HG03103 (cell line): Measurements from ENCODE around the gene ENO2.
"Not testable (repeated sequence)": the region's sequence is repeated elsewhere in the genome, so short reads cannot be mapped to it uniquely, and the experiment has no call there.

Source experiments
- ATAC-seq: cut with Tn5 transposase; IDR thresholded peaks from one replicate; pipeline ENCODE4 v1.9.1; 2021; ENCODE audit warnings: low read depth; ENCODE audit not compliant: unreplicated experiment

ENO2 gene

GRCh38 chr12:6914246-6914946, at the start of gene ENO2:
ENO2 (plus strand) TSS chr12:6914580; CDS start chr12:6915833, 1,253 bp downstream.
- peak; percentile 63 for ATAC-seq

GRCh38 chr12:6865307-6865706, 49.1 kb upstream of the ENO2 start:
- ATAC-seq = not testable (repeated sequence)

- no peak for ATAC-seq
Observed at GRCh38 chr12:6866163-6866919, 48.0 kb upstream of the ENO2 start.

DNA sequence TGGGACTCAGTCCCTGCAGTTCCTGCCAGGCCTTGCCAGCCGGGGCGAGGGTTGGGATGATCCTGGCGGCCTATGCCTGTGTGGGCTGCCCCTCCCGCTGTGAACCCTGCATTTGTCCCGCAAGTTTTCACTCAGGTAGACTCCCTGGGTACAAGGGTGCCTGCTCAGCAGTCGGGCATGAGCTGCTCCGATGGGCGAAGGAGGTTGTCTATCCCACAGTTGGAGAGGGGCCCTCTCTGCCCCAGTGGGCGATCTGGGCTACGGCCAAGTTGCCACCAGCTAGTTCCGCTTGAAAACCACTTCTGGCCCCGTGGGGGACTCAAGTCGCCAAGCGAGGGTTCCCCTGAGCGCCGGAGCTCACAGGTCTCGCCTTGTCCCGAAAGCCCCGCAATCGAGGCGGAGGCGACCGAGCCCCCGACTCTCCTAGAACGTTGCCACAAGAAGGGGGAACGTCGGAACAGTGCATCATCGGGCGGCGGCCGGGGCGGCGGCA, 47.4 kb upstream of the ENO2 start:
- no peak for ATAC-seq

DNA sequence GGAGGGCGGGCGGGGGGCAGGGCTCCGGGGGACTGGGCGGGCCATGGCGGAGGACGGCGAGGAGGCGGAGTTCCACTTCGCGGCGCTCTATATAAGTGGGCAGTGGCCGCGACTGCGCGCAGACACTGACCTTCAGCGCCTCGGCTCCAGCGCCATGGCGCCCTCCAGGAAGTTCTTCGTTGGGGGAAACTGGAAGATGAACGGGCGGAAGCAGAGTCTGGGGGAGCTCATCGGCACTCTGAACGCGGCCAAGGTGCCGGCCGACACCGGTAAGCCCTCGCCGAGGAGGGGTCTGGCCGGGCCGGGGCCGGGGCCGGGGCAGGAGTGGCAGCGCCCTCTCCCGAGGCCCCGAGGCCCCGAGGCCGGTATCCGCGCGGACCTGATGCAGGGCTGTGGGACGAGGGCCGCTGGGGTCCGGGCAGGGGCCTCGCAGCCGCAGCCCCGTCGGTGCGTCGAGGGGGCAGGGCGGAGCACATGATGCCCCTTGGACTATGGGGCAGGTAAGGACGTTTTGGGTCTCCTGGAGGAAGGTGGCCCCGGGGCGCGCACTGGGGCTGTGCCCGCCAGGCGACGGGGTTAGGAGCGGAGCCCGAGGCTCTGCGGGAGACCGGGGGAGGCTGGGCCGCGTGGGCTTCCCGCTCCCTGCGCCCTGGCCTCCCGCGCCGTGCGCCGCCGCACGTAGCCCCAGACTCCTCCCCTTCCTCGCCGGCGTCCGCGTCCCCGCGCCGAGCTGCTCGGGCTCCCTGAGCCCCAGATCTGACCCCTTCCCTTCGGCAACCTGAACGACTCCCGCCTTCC, 46.8 kb upstream of the ENO2 start, which contains the start of gene TPI1:
Gene TPI1 (plus strand): TSS at position 119 of the 798 bp plus-strand sequence. CDS start 36 bp downstream, at position 155.
- peak; percentile 39 for ATAC-seq

DNA sequence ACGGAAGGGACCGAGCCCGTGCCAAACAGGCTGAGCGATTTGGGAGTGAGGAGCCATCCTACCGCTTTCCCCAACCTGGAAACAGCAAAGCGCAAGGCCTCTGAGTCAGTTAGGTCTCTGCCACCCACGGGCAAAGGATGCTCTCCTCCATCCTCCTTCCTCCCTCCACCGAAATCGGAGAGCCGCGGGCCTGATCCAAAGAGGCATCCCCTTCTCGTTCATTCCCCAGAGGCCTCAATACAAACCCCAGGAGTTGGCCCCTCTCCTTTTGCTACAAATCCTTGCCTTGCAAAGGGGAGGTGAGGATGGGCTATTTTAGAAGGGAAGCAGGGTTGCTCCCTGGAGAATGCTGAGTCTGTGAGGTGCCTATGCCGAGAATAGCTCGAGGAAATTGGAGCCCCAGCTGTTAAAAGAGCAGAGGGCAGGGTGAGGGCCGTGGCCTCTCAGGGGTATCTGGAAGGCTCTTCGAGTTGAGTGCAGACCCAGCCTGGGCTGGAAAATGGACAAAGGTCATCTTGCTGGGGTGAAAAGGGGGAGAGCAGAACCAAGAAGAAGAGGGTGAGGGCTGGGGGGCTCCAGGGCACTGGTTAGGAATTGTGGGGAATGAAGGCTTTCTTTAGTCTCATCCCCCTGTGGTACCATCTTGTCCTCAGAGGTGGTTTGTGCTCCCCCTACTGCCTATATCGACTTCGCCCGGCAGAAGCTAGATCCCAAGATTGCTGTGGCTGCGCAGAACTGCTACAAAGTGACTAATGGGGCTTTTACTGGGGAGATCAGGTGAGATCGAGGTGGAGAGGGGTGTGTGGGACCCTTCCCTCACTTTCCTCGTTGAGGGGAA, 46.0 kb upstream of the ENO2 start:
- ATAC-seq = no peak

GRCh38 chr12:6869049-6870021, 45.0 kb upstream of the ENO2 start:
- no peak for ATAC-seq

DNA sequence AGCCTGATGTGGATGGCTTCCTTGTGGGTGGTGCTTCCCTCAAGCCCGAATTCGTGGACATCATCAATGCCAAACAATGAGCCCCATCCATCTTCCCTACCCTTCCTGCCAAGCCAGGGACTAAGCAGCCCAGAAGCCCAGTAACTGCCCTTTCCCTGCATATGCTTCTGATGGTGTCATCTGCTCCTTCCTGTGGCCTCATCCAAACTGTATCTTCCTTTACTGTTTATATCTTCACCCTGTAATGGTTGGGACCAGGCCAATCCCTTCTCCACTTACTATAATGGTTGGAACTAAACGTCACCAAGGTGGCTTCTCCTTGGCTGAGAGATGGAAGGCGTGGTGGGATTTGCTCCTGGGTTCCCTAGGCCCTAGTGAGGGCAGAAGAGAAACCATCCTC, 44.1 kb upstream of the ENO2 start:
- ATAC-seq = not testable (repeated sequence)

- ATAC-seq = no peak
Observed at GRCh38 chr12:6871052-6871957, 43.1 kb upstream of the ENO2 start.

DNA sequence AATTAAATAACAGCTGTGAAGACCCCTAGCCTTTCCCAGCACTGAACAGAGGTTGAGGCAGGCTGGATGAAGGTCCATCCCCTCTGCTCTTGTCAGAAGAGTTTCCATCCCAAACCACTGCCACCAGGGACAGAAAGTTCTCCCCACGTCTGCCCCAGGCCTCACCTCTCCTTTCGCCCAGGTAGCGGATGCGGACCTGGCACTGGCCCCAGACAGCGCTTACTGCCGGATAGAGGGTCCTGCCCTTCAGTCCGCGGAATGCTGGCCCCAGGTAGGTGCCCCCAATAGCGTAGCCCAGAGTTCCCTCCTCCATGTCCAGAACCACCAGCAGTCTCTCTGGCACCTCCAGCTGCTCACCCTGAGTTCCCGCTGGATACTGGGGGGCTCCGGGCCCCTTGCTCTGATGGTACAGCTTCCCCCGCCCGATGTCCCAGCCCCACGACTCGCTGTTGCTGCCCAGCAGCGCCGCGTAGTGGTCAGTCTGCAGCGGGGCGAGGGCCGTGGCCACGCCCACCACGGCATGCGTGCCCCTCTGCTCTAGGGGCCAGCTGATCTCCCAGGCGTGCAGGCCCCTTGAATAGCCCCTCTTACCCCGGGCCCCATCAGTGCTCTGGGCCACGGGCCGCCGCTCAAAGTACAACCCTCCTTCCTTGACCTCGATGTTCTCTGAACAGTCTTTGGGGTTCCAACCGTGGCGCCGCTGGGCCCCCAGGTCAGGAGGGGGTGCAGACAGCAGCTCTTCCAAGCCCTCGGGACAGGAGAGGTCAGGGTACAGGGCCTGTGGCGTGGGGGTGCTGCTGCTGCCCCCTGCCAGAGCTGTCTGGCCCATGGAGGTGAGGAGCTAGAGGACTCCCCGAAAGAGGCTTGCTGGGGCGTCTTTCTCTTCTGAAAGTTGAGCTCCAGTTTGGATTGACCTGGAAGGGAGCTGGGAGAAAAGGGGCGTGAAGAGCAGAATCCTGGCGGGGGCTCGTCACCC, 42.0 kb upstream of the ENO2 start:
- no peak for ATAC-seq

- ATAC-seq = peak; percentile 61
Observed at GRCh38 chr12:6873094-6874014, 41.0 kb upstream of the ENO2 start, which contains the start of gene SPSB2. SPSB2 (minus strand) TSS chr12:6873303; CDS start chr12:6872901, 402 bp downstream.

DNA sequence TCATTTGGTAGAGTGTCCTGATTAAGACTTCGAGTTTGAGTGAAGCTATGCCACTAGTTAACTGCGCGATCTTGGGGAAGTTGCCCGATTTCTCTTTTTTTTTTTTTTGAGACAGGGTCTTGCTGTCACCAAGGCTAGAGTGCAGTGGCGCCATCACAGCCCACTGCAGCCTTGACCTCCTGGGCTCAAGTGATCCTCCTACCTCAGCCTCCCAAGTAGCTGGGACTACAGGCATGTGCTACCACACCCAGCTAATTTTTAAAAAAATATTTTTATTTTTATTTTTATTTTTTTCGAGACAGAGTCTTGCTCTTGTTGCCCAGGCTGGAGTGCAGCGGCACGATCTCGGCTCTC, 40.4 kb upstream of the ENO2 start:
- ATAC-seq = not testable (repeated sequence)

- not testable (repeated sequence) for ATAC-seq
Observed at GRCh38 chr12:6879824-6880223, 34.6 kb upstream of the ENO2 start.

DNA sequence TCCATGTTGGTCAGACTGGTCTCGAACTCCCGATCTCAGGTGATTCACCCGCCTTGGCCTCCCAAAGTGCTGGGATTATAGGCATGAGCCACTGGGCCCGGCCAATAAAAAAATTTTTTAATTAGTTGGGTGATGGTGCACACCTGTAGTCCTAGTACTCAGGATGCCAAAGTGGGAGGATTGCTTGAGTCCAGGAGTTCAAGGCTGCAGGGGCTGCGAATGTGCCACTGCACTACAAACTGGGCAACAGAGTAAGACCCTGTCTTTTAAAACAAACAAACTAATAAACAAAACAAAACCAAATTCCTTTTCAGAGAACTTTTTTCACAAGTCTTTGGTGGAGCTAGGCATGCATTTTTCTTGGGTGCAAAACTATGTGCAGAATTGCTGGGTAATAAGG, 31.1 kb upstream of the ENO2 start:
- no peak for ATAC-seq

DNA sequence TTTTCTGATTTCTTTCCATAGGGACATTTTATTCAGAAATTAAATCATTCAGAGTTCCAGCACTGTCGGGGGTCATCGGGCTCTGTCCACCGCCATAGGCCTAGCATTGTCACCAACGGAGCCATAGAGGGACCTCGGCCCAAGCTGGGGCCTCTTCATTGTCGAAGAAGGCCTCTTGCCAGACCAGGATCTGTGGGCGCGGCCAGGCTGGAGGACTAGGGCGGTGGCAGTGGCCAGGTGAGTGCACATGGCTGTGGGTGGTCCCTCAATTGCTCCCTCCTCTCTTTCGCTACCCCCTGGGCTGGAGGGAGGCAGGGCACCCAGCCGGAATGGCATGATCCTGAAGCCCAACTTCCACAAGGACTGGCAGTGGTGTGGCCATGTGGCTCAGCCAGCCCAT, 30.7 kb upstream of the ENO2 start:
- ATAC-seq = no peak

DNA sequence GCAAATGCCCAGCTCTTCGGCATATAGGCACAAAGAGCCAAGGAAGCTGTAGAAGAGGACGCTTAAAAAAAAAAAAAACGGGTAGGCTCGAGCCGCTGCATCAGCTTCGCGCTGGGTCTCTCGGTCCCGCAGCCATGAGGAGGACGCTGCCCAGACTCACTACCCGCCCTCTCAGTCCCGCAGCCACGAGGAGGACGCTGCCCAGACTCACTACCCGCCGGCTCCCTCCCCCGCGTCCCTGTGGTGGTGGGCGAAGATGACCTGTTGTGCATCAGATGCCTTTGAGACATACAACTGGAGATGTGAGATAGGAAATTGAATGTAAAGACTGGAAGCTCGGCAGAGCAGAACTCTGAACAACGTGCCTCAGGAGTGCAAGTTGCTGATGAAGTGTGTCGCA, 29.8 kb upstream of the ENO2 start:
- ATAC-seq = no peak
